DMS79 treated with DMSO at 0.1 percent for 48 hours (cell line): ENCODE measurements around the gene CAPN9.
"Not testable (repeated sequence)": the region's sequence is repeated elsewhere in the genome, so short reads cannot be mapped to it uniquely, and the experiment has no call there.

Experiments
- DNase-seq: peaks from one replicate; lab custom pipeline; 2025; lab: John Stamatoyannopoulos, UW

The CAPN9 gene

DNA sequence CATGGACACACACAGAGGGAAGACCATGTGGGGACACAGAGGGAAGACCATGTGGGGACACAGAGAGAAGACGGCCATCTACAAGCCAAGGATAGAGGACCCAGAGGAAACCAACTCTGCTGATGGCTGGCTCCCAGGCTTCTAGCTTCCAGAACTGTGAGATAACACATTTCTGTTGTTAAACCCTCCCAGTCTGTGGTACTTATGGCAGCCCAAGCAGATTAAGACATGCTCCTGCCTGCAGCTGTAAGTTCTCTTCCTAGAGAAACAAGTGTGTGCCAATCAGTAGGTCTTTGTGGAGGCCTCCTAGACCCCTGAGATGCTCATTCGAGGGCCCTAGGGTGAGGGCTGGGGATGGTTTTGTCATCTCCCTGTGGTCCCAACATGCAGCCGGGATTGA, 35.9 kb upstream of the CAPN9 start:
- DNase-seq: no peak

DNA sequence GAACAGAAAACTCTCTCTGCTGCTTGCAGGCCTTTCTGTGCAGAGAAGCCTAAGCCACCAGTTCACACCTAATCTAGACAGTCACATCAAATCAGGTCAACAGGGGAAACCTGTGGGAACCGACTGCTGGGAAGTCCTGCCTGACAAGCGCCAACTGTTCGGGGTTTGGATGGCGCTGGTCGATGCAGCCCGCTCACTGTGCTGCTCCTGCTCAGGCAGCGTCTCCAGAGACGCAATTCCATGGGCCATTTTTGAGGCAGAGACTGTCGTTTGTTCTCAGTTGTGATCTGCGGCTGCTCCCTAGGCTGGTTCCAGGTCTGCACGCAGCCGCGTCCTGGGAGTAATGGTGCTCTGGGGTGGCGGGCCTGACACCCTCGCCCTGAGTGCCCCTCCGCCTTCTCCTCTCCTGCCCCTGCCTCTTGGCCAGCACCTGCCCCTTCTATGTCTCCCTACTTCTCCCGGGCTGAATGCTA, 34.7 kb upstream of the CAPN9 start:
- no peak for DNase-seq

DNA sequence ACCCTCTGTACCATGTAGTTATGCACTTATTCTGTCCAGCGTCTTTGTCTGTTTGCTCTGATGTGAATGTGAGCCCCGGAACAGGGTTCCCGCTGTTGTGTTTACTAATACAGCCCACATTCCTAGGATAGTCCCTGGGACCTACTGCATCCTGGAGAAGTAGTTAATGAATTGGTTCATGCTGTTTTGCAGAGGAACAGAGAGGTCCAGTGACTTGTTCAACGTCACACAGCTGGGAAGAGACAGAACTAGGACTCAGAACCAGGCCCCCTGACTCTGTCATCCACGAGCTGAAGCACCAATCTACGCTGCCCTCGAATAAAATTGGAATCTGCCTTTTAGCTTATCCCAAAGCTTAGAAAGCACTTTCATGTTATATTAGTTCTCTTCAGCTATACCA, 34.0 kb upstream of the CAPN9 start:
- DNase-seq: no peak

DNA sequence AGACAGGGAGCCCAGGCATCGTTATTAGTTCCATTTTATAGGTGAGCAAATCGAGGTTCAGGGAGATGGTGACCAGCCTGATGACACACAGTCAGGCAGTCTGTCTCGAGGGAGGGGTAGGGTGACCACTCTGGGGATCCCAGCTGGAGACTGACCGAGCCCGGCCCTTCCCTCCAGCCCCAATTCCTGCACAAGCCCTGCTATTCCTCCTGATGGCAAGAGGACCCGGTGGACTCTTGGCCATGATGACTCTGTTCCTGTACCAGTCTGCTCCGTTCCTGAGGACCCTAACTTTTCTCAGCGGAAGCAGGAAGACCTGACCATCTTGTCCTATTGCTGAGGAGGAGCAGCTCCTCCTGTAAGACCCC, 33.7 kb upstream of the CAPN9 start:
- no peak for DNase-seq

DNA sequence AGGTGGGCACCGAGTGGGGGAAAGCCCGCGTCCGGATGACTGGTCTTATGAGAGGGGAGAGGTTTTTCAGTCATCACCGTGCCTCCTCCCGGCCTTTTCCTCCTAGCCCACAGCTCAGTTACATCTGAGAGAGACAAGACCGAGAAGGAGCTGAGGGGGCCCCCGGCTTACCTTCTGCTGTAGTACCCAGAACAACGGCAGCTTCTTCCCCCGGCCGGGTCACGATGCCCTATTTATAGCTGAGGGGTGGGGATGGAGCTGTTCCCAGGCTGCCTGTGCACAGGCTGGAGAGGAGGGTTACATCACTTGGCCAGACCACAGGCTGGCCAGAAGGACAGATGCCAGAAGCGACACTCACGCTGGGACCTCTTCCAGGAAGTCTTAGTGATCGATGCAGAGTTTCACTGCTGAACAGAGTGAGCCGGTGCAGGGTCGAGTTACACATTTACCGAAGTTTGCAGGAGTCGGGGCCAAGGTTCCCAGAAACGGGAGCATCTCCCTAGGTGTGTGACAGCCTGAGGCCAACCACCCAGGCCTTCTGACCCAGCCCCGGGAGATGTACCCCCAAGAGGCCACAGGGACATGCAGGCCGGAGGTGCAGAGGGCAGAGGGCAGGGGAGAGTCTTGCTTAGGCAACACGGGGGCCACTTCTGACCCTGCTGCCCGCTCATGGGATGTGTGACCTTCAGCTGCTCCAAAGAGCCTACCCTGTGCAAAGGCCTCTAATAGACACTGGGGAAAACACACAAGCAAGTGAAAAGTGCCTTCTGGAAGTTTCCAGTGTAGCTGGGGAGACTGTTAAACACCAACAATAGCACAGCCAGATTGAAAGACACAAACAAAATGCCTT, 33.0 kb upstream of the CAPN9 start, which contains the start of gene AGT:
Gene AGT (minus strand): TSS at position 208 of the 850 bp plus-strand sequence. CDS start 3,299 bp downstream, outside the sequence.
- DNase-seq: no peak

DNA sequence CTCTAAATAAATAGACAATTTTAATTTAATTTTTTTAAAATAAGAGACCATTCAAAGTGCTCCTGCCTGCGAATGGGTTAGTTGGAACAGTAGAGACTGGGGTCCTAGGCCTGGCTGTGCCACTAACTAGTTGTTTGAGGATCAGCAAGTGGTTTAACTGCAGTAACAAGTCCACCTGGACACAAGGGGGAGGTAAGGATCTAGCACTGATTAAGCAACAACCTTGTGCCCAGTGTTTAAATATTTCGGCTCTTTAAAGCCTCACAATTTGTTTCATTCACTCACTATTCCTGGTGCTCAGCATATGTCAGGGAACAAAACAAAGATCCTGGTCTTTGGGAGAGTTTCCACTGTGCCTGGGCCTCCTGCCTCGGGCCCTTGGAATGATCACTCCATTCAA, 31.7 kb upstream of the CAPN9 start:
- no peak for DNase-seq

DNA sequence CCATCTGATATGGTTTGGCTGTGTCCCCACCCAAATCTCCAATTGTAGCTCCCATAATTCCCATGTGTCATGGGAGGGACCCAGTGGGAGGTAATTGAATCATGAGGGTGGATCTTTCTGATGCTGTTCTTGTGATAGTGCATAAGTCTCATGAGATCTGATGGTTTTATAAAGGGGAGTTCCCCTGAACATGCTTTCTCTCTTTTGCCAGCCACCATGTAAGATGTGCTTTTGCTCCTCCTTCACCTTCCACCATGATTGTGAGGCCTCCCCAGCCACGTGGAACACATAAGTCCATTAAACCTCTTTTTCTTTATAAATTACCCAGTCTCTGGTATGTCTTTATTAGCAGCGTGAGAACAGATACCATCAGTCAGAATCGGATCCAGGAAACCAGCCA, 30.7 kb upstream of the CAPN9 start:
- DNase-seq: not testable (repeated sequence)

DNA sequence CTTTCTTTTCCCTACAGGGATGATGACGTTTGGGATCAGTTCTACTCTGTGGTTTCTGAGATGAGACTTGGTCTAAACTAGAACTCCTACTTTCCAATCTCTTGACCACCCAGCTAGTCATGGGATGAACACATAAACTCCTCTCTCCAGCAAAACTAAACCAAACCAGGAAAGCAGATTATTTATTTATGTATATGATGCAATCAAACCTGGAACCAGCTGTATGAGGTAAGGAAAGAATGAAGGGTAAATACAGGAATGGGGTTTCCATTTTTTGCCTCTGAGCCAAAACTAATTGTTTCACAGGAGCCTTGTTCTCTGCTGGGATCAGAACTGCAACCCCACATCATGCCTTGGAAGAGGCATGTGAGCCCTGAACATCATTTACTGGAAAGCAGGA, 29.9 kb upstream of the CAPN9 start:
- no peak for DNase-seq

DNA sequence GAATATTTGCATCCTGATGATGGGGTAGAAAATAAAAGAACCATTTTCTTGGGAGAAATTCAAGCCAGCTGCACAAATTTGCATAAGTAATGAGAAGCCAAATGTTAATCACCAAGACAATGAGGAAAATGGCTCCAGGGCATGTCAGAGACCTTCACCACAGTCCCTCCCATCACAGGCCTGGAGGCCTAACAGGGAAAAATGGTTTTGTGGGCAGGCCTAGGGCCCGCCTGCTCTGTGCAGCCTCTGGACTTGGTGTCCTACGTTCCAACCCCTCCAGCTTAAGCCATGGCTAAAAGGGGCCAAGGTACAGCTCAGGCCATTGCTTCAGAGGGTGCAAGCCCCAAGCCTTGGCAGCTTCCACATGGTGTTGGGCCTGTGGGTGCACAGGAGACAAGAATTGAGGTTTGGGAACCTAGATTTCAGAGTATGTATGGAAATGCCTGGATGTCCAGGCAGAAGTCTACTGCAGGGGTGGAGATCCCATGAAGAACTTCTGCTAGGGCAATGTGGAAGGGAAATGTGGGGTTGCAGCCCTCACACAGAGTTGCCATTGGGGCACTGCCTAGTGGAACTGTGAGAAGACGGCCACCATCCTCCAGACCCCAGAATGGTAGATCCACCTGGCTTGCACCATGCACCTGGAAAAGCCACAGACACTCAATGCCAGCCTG, 25.2 kb upstream of the CAPN9 start:
- DNase-seq: not testable (repeated sequence)

DNA sequence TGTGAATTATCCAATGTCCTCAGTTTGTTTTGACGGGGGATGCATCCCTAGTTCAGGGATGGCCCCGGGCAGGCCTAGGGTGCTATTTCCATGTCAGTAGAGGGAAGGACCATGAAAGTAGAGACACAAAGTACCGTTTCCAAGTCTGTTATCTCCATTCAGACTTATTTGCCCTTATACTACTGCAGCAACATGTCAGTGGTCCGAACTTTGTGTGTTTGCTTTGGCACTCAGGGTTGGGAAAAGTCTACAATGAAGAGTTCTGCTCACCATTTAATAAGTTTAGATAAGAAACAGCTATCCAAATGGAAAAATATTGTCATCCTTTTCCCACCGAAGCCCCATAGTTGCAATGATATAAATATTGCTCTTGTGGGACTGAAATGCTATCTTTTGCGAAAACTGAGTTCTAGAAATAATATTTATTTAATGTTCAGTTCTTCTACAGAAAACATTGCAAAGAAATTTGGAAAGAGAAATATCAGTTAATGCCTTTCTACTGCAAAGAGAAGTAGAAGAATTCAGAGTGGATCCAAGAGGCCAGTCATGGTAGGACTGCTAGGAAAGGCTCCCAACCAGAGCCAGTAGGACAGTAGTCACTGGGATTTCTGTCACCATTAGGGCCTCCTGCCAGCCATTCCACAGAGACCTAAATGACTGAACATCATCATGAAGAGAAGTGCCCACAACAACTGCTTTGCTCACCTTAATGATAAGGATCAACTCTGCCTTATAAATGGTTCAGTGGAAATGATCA, 21.8 kb upstream of the CAPN9 start:
- DNase-seq: no peak

DNA sequence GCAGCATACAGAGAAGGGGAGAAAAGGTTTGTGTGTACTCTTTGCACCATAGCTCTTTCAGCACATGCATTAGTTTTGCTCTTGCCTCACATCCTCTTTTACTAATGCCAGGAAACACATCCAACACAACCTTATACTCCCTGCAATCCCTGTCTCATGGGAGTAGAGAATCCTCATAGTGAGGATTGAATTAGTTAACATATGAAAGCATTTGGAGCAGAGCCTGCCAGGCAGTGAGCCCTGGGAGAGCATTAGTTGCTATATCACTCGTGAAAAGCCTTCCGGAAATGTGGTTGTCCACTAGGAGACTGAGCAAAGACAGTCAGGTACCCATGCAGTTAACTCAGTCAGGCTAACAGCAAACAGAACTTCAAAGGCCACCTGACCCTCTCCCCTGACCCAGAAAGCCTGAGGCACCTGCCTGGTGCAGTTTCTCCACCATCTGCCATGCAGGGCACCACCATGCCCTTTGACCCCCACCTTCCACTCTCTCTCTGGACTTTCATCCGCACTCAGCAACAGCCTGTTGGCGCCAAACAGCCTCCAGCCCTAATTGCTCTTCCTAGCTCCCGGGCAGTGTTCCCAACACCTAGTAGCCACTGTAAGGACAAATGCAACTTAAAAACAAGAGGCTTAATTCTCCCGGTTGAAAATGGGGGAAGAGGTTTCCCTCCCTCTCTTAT, 18.3 kb upstream of the CAPN9 start:
- no peak for DNase-seq

DNA sequence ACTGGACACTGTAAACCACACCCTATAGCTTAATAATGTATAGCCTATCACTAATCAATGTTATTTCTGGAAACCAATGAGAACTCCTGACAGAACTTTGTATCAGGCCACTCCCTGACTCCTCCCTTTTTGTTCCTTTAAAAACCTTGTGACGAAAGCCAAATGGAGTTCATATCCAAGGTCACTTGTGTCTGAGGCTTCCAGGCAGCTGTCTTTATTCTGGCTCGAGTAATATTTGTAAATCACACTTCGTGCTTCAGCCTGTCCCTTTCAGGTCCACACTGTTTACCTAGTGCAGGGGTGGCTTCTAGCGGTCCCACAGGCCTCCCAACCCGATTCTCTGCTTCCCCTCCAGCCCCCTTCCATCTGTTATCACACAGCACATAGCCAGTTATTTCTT, 16.2 kb upstream of the CAPN9 start:
- DNase-seq: no peak

DNA sequence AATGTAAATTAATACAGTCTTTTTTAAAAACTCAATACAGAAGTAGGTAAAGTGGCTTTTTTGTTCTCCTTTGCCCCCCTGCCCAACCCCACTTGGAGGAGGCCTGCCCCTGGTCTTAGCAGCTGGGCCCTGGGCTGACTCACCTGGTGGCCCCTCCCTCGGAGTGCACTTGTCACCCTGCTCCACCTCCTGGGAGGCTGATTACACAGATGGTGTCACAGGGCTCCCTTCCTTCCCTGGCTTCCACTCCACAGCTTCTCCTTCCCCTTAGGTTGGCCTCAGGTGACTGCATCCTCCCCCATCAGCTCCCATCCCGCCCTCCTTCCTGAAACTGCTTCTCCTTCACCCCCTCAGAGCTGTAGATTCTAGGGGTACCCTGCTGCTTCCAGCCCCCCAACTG, 11.7 kb upstream of the CAPN9 start:
- no peak for DNase-seq

DNA sequence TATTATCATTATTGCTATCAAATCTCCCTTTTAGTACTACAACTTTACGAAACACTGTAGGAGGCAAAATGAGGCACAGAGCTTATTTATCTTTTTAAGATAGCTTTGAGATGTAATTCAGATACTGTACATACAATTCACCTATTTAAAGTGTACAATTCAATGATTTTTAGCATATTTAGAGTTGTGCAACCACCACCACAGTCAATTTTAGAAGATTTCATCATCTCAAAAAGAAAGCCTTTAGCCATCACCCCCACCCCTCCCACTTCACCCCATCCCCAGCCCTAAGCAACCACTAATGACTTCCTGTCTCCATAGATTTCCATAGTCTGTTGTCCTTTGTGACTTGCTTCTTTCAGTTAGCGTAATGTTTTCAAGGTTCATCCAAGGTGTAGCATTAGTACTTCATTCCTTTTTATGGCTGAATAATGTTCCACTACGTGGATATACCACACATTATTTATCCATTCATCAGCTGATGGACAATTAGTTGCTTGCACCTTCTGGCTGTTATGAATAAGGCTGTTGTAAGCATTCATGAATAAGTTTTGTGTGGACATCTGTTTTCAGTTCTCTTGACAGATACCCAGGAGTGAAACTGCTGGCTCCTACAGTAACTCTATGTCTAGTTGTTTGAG, 9.4 kb upstream of the CAPN9 start:
- DNase-seq: no peak

DNA sequence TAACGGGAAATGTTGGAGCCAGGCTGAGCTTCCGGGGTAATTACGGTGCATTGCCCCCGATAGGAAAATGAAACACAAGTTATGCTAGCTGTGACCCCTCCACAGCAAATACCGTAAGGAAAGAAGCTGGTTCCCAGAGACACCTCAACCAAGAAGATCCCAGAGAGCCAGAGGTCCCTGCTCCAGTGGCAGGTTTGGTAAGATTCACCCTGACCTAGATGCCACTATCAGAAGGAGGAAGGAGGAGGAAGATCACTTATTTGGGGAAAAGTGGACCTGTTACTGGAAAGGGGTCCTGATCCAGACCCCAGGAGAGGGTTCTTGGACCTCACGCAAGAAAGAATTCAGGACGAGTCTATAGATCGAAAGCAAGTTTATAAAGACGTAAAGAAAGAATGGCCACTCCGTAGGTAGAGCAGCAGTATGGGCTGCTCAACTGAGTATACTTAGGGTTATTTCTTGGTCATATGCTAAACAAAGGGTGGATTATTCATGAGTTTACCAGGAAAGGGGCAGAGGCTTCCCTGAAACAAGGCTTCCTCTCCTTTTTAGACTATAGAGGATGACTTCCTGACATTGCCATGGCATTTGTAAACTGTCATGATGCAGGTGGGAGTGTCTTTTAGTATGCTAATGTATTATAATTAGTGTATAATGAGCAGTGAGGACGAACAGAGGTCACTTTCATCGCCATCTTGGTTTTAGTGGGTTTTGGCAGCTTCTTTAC, 7.5 kb upstream of the CAPN9 start:
- DNase-seq: no peak

DNA sequence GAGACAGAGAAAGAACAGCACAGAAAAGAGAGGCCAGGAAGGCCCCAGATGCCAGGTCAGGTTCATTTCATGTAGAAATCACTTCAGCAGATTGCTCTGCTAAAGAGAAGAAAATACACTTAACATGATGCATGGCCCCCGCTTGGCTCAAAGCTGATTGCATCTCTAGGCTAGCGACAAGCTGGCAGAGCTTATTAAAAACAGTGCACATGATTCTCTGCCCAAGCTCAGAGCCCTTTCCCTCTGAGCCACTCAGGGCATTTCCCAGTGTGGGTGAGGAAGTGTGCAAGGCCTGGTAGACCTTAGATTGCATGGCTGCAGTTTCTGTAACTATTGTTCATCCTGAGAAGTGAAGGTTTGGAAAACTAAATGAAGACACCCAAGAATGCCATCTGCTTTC, 3.3 kb upstream of the CAPN9 start:
- no peak for DNase-seq

DNA sequence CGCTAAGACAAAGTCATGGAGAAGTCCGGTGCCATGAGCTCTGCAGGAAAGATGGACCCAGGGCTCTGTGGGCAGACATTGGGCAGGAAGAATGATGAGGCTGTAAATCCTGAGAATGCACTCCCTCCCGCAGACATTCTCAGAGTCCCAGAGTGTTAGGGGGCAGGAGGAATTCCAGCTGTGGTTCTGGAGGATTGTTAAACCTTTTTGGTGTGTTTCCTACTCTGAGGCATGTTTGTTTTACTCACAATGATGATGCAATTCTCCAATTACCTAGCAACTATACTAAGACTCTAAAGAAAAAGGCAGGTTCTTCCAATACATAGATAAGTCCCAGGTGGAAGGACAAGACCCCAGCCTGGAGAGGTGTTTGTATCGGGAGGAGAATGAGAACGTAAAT, 2.8 kb upstream of the CAPN9 start:
- no peak for DNase-seq

DNA sequence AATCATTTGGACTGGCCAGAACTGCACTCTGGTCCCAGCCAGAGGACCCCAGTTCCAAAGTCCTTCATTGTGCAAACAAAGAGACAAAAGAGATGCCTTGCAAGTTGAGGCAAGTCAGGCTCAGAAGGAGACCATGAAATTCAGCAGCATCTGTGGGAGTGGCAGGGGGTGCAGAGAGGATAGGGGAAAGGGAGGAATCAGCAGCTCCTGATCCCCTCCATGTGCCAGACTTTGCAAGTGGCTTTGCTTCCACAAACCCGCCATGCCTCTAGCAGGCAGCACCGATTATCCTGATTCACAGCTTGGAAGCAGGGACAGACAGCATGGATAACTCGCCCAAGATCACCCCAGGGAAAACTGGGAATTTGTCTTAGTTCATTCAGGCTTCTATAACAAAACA, 2.1 kb upstream of the CAPN9 start:
- DNase-seq: no peak

DNA sequence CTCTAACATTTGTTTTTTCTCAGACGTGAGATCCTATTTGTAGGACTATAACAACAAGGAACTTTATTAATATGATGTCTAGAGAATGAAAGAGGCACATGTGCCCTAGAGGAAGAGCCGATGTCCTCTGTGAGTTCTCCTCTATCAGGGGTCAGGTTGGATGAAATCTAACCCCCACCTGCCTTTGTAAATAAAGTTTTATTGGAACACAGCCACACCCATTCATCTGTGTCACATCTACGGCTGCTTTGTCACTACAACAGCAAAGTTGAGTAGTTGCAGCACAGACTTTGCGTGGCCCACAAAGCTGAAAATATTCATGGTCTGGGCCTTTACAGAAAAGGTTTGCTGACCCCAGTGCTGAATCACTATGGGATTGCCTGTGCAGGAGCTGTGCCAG, 571 bp upstream of the CAPN9 start:
- no peak for DNase-seq

DNA sequence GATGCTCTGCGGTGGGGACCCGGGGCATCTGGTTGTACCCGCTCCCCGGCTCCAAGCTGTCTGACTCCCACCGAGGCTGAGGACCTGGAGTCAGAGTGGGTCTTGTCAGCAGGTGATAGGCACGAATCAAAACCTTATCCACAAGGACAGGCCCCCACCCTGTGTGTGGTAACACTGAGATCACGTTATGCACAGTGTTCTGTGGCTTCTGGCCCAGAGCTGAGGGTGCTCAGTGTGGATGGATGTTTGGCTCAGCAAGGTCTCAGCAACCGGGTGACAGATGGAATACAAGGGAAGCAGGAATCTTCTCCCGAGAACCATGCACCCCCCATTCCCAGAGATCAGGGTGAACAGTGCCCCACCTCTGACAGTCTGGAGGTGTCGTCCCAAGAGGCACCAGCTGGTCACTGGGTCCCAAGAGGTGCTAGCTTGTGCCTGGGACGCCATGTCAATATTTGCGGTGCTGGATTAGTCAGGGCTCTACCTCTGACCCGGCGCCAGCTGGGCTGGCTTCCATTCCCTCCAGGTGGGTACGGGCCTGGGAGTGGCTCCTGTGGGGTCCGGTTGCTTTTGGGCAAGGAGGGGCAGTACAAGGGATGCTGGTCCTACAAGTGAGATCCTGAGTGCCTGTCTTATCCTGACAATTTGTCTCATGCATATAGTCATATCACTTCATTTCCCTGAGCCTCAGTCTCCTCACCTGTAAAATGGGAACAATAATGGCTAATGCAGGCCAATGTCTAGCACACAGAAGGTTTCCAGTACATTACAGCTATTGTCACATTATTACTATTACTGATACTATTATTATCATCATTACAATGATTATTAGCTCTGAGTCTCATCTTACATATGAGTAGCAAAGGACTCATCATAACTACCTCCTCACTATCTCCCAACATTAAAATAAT, 957 bp downstream of the CAPN9 start:
- no peak for DNase-seq
